ENCODE results near the gene LECT2.

DNA sequence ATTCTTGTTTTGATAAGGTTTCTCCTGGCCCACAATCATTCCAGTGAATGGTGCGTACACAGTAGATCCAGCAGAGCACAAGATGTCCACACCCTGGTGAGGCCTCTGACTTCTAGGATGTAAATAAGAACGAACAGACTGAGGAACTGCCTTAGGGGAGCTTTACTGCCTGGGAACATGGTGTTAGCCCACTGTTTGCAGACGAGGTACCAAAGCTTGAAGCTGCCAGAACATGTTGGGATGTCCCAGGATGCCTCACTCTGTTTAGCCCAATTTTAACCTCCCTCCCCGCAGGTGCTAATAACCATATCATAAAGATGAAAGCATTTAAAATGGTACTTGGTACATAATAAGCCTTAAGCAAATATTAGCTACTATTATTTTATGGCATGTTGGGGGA, 3.5 kb downstream of the LECT2 start:
- no peak for TF ChIP-seq EZH2 (IDR thresholded peaks at IDR 0.05)
- TF ChIP-seq POLR2AphosphoS5 (IDR thresholded peaks at IDR 0.05; ENCODE audit: borderline replicate concordance, low read depth, low read length): no peak
